COLO668 (cell line): ENCODE data around the gene SFRP2.

Source experiments
- DNase-seq: peaks from one replicate; lab custom pipeline; 2025; ENCODE audit not compliant: unreplicated experiment; lab: John Stamatoyannopoulos, UW

Gene SFRP2

GRCh38 chr4:153777421-153777820, 11.5 kb downstream of the SFRP2 start:
- no peak for DNase-seq

DNA sequence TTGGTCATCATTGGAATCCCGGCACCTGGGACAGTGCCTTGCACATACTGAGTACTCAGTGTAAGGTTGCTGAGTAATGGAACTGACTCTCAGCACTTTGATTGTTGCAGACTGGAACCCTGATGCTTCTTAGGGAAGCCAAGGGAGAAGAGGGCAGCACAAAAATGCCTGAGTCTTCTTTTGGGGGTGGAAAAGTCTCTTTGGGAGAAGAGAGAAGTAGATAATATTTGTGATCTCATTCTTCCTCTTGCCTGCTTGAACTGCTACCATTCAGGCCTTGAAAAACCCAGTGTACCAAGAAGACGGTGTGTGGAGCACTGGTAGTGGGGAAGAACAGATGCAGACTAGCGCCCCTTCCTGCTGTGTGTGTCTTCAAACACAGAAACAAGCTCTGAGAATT, 12.3 kb downstream of the SFRP2 start:
- no peak for DNase-seq

DNA sequence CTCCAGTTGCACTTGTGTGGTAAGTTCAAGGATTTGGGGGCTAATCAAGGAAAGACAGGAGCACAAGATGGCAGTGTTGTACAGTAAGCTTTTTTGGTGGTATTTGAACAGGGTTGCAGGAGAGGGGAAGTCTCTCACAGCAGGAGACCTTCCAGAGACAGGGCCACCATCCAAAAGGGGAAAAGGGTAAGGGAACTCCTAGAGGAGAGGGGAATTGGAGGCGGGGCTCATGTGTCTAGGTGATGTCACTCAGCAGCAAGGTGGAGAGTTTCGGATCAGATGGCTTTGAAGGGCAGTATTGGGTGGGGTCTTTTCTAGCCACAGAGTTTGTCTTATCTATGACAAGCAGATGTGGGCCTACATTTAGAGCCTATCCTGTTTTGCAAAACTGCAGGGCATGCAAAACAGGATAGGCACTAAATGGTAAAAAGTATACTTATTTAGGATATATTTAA, 15.6 kb downstream of the SFRP2 start:
- DNase-seq: no peak

DNA sequence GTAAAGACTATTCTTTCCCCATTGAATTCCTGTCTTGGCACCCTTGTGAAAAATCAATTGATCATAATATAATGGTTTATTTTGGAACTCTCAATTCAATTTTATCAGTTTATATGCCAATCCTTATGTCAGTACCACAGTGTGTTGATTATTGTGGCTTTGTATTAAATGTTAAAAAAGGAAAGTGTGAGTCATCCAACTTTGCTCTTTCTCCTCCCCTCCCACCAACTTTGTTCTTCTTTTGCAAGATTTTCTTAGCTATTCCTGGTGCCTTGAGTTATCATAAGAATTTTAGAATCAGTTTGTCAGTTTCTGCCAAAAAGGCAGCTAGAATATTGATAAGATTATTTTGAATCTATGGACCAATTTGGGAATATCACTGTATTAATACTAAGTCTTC, 17.8 kb downstream of the SFRP2 start:
- DNase-seq: no peak

DNA sequence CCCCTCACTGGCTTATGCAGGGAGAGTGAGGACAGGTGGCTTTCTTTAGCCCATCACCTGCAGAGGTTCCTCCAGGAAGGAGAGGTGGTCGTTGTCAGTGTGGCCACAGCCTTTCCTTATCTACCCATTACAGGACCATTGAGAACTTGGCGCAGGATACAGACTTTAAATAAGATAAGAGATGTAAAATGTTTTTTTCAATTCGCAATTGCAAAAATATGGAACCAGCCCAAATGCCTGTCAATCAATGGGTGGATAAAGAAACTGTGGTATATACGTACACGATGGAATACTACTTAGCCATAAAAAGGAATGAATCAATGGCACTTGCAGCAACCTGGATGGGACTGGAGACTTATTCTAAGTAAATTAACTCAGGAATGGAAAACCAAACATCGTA, 22.1 kb downstream of the SFRP2 start:
- DNase-seq: no peak

DNA sequence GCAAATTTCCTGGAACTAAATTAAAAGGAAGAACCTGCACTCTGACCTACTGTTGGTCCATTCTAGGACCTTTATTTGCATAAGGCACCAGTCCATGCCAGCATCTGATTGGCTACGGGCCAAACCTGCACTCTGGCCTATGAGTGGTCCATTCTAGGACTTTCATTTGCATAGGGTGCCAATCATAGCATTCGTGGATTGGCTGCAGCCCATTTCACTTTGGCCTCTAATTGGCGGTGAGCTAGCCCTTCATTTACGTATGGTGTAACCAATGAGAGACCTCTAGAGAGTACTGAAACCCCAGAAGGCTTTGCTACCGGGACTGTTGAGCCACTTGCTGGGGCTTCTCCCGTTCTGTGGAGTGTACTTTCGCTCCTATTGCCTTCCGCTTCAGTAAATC, 23.0 kb downstream of the SFRP2 start:
- no peak for DNase-seq

GRCh38 chr4:153764601-153765368, 24.1 kb downstream of the SFRP2 start:
- DNase-seq: no peak

- DNase-seq: no peak
Measured at GRCh38 chr4:153763404-153763803, 25.5 kb downstream of the SFRP2 start.

- no peak for DNase-seq
Measured at GRCh38 chr4:153759407-153760316, 29.2 kb downstream of the SFRP2 start, which contains the start of gene RNF175. TSS of gene RNF175 (minus strand) at chr4:153760024. CDS start at chr4:153759862, 162 bp downstream.

- DNase-seq: no peak
Measured at GRCh38 chr4:153758688-153759406, 30.0 kb downstream of the SFRP2 start.

GRCh38 chr4:153758136-153758535, 30.7 kb downstream of the SFRP2 start:
- no peak for DNase-seq

- no peak for DNase-seq
Measured at GRCh38 chr4:153757407-153757806, 31.5 kb downstream of the SFRP2 start.

DNA sequence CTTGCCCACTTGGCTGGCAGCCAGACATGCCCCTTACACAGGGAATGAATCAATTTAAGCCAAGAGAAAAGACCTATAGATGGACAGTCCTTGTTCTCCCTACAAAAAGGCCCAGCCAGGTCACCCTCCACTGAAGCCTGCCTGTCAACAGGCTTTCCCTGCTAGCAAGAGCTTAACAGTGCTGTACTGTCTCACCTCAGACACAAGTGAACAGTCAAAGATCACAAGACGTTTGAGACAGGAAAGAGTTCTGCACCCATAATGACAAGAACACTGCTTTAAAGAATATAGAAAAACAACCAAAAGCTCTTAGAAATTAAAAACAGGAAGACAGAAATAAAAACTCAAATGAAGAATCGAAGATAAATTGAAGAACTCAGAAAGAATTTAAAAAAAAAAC, 33.7 kb downstream of the SFRP2 start:
- DNase-seq: no peak

GRCh38 chr4:153750197-153750817, 38.6 kb downstream of the SFRP2 start:
- peak; percentile 33 for DNase-seq

GRCh38 chr4:153748378-153748777, 40.5 kb downstream of the SFRP2 start:
- no peak for DNase-seq

DNA sequence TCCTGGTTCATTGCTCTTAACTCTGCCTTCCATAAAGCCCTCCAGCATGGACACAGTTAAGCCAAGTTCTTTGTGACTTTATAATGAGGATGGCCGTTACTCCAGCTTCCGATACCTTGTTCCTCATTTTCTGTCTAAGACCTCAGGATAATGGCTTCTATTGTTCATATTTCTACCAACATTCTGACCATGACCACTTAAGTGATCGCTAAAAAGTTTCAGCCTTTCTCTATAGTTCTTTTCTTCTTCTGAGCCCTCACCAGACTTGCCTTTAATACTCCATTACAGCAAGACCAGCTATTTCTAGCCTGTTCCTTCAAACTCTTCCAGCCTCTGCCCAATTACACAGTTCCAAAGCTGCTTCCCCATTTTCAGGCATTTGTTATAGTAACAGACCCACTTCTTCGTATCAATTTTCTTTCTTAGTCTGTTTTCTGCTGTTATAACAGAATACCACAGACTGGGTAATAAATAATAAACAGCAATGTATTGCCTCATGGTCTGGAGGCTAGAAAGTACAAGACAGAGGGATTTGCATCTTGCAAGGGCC, 41.4 kb downstream of the SFRP2 start:
- no peak for DNase-seq

- DNase-seq: no peak
Measured at GRCh38 chr4:153745651-153746050, 43.2 kb downstream of the SFRP2 start.

DNA sequence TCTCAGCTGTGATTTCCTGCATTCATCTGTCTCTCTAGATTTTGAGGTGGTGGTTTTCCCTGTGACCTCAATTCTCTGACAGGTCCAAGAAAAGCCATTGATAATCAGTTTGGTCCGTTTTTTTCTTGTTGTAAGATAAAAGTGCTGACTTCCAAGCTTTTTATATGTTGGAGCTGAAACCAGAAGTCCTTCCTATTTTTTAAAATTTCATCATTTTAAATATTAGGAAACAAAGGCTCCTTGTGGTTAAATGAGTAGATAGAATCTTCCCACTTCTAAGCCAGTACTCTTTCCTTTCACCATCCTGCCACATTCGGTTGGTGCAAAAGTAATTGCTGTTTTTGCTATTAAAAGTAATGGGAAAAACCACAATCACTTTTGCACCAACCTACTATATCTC, 47.3 kb downstream of the SFRP2 start:
- no peak for DNase-seq

GRCh38 chr4:153735906-153736461, 52.9 kb downstream of the SFRP2 start:
- DNase-seq: no peak

DNA sequence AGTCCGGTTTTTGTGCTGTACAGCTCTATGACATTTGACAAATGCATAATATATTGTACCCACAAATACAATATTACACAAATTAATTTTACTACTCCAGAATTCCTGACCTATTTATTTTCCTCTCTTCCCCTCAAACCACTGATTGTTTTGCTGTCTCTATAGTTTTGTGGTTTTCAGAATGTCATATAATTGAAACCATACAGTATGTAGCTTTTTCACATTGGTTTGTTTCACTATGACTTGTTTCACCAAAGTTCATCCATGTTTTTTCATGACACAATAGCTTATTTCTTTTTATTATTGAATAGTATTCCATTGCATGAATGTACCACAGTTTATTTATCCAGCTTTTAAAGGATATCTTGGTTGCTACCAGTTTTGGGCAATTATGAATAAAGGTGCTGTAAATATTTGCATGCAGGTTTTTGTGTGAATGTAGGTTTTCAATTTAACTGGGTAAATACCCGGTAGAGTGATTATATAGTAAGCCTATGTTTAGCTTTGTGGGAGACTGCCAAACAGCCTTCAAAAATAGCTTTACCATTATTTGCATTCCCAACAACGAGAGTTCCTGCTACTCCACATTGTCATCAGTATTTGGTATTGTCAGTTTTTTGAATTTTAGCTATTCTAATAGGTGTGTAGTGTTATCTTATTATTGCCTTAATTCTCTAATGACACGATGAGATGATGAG, 55.0 kb downstream of the SFRP2 start:
- DNase-seq: no peak
